ENCODE results near the gene MOGAT1. TPM values are rescaled to one million over a fixed set of nuclear protein-coding genes. Genes with fewer than 3 reads are reported as not detected.

The MOGAT1 gene
- total and polyA plus RNA-seq, 9 of the 15 experiments (the other 6 are each of a cell fraction or from before 2014, with no cell fraction given): not detected

DNA sequence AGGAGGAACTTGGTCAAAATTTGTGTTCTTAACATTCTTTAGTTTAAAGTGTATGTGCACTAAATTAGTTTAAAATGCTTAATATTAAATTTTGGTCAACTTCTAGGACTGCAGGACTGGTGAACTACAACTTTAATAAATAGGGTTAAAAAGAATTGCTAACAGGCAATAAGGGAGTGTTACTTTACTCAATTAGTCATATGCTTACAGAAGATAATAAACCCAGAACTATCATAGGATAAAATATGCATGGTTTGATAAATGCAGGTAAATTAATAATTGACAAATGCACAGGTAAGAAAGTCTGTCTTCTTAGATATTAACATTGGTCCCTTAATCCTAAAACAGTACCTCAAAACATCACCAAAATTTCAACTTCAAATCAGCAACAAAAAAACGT is 36.2 kb upstream of the MOGAT1 start:
- no peaks in the 10 kb centered on the region for H3K4me1 ChIP-seq (replicated peaks in 1 of 2; ENCODE audit: control insufficient read depth in 2 of 2, insufficient read depth in 2 of 2, low read length in 2 of 2)
- H3K79me2 ChIP-seq (ENCODE audit: control insufficient read depth, insufficient read depth, low read length): no peaks in the 10 kb centered on the region
- no peak overlapping the region for H3K9ac ChIP-seq (ENCODE audit: insufficient read depth in 1 of 2, low read depth in 2 of 2, low read length in 2 of 2)
- no peak overlapping the region for H3K27ac ChIP-seq (ENCODE audit: extremely low read depth, low read depth, low read length)
- FAIRE-seq (no peak), DNase-seq (ENCODE audit: extremely low read depth in 1 of 4, low spot score in 3 of 4) (no peak), ATAC-seq (no peak)
- no peaks in the 10 kb centered on the region for H3K9me1 ChIP-seq (ENCODE audit: control insufficient read depth, insufficient read depth, low read length)
- H3K36me3 ChIP-seq (ENCODE audit: control insufficient read depth, insufficient read depth, low read length): peaks cover 88% of the 10 kb centered on the region
- H3K4me3 ChIP-seq: no peak overlapping the region
- TF ChIP-seq ARID3A (IDR thresholded peaks at IDR 0.05; ENCODE audit: borderline replicate concordance, low read depth, low read length): no peak
- TF ChIP-seq, protein P1, sequence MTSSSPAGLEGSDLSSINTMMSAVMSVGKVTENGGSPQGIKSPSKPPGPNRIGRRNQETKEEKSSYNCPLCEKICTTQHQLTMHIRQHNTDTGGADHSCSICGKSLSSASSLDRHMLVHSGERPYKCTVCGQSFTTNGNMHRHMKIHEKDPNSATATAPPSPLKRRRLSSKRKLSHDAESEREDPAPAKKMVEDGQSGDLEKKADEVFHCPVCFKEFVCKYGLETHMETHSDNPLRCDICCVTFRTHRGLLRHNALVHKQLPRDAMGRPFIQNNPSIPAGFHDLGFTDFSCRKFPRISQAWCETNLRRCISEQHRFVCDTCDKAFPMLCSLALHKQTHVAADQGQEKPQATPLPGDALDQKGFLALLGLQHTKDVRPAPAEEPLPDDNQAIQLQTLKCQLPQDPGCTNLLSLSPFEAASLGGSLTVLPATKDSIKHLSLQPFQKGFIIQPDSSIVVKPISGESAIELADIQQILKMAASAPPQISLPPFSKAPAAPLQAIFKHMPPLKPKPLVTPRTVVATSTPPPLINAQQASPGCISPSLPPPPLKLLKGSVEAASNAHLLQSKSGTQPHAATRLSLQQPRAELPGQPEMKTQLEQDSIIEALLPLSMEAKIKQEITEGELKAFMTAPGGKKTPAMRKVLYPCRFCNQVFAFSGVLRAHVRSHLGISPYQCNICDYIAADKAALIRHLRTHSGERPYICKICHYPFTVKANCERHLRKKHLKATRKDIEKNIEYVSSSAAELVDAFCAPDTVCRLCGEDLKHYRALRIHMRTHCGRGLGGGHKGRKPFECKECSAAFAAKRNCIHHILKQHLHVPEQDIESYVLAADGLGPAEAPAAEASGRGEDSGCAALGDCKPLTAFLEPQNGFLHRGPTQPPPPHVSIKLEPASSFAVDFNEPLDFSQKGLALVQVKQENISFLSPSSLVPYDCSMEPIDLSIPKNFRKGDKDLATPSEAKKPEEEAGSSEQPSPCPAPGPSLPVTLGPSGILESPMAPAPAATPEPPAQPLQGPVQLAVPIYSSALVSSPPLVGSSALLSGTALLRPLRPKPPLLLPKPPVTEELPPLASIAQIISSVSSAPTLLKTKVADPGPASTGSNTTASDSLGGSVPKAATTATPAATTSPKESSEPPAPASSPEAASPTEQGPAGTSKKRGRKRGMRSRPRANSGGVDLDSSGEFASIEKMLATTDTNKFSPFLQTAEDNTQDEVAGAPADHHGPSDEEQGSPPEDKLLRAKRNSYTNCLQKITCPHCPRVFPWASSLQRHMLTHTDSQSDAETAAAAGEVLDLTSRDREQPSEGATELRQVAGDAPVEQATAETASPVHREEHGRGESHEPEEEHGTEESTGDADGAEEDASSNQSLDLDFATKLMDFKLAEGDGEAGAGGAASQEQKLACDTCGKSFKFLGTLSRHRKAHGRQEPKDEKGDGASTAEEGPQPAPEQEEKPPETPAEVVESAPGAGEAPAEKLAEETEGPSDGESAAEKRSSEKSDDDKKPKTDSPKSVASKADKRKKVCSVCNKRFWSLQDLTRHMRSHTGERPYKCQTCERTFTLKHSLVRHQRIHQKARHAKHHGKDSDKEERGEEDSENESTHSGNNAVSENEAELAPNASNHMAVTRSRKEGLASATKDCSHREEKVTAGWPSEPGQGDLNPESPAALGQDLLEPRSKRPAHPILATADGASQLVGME (CRISPR knock-in tag; IDR thresholded peaks at IDR 0.05): no peak
- no peaks in the 10 kb centered on the region for H3K9me3 ChIP-seq (replicated peaks; ENCODE audit: control insufficient read depth, insufficient read depth, low read depth, low read length)
- no TSS peak for BruUV-seq (replicated peaks)
- no peaks in the 10 kb centered on the region for H4K20me1 ChIP-seq (replicated peaks; ENCODE audit: control insufficient read depth, insufficient read depth, low read length)
- ChIA-PET POLR2A (no interaction called here), CTCF (ENCODE audit: low intra/inter-chr PET ratio) (no interaction called here)
- no peaks in the 10 kb centered on the region for H3K27me3 ChIP-seq (ENCODE audit: control insufficient read depth in 2 of 2, insufficient read depth in 2 of 2, low read length in 2 of 2)
- WGBS (ENCODE audit: insufficient coverage, low coverage, missing lambda C conversion rate): 100% methylated on average over 1 of the region's 1 CpG
- H2AFZ ChIP-seq (ENCODE audit: low read depth, low read length): no peak overlapping the region
- in situ Hi-C loops (cut with MboI) (no loop called here), intact Hi-C loops (cut with micrococcal nuclease) (no loop called here)
- H3K4me2 ChIP-seq (ENCODE audit: insufficient read depth, low read length): no peak overlapping the region
